NCI-H774 (cell line): ENCODE data around the gene SRGAP1.

Experiments used
- DNase-seq: peaks from one replicate; lab custom pipeline; 2025; lab: John Stamatoyannopoulos, UW

Gene SRGAP1

GRCh38 chr12:63966606-63966975 lies 122.1 kb downstream of the SRGAP1 start:
- no peak for DNase-seq

GRCh38 chr12:63967358-63968145 lies 123.1 kb downstream of the SRGAP1 start:
- DNase-seq, result no peak

GRCh38 chr12:63968673-63969072 lies 124.2 kb downstream of the SRGAP1 start:
- no peak for DNase-seq

GRCh38 chr12:63976902-63977395 lies 132.4 kb downstream of the SRGAP1 start:
- DNase-seq, result no peak

- no peak for DNase-seq
Measured at GRCh38 chr12:63977441-63977840, 132.9 kb downstream of the SRGAP1 start.

GRCh38 chr12:63978519-63978918 lies 134.0 kb downstream of the SRGAP1 start:
- DNase-seq, result no peak

- DNase-seq, result no peak
Measured at GRCh38 chr12:63980211-63980610, 135.7 kb downstream of the SRGAP1 start.

GRCh38 chr12:63981343-63981742 lies 136.8 kb downstream of the SRGAP1 start:
- no peak for DNase-seq

- DNase-seq, result no peak
Measured at GRCh38 chr12:63982604-63983295, 138.2 kb downstream of the SRGAP1 start.

GRCh38 chr12:63985456-63985855 lies 141.0 kb downstream of the SRGAP1 start:
- no peak for DNase-seq

GRCh38 chr12:63985945-63986344 lies 141.4 kb downstream of the SRGAP1 start:
- no peak for DNase-seq

GRCh38 chr12:63989301-63989845 lies 144.9 kb downstream of the SRGAP1 start:
- no peak for DNase-seq

GRCh38 chr12:63990828-63991547 lies 146.5 kb downstream of the SRGAP1 start:
- DNase-seq, result no peak

- DNase-seq, result no peak
Measured at GRCh38 chr12:63994704-63995103, 150.2 kb downstream of the SRGAP1 start.

GRCh38 chr12:63995512-63995911 lies 151.0 kb downstream of the SRGAP1 start:
- DNase-seq, result no peak

- DNase-seq, result no peak
Measured at GRCh38 chr12:63996556-63996955, 152.1 kb downstream of the SRGAP1 start.

- DNase-seq, result no peak
Measured at GRCh38 chr12:63997198-63997597, 152.7 kb downstream of the SRGAP1 start.

- no peak for DNase-seq
Measured at GRCh38 chr12:63998584-63998983, 154.1 kb downstream of the SRGAP1 start.

- DNase-seq, result no peak
Measured at GRCh38 chr12:63999853-64000252, 155.4 kb downstream of the SRGAP1 start.

- no peak for DNase-seq
Measured at GRCh38 chr12:64001439-64001838, 156.9 kb downstream of the SRGAP1 start.

GRCh38 chr12:64004641-64005040 lies 160.1 kb downstream of the SRGAP1 start:
- no peak for DNase-seq

GRCh38 chr12:64006211-64006825 lies 161.8 kb downstream of the SRGAP1 start:
- no peak for DNase-seq
